NCI-H2227 (cell line): ENCODE data around the gene OSBPL3.
A peak's percentile ranks its signal among the peaks of the same experiment; 100 is the strongest.

Experiments
- DNase-seq: peaks from one replicate; lab custom pipeline; 2025; ENCODE audit not compliant: unreplicated experiment; lab: John Stamatoyannopoulos, UW

OSBPL3 gene

GRCh38 chr7:24956021-24956420 lies 24.0 kb downstream of the OSBPL3 start:
- DNase-seq: no peak

- DNase-seq: no peak
Measured at GRCh38 chr7:24955313-24955712, 24.7 kb downstream of the OSBPL3 start.

GRCh38 chr7:24952464-24952863 lies 27.5 kb downstream of the OSBPL3 start:
- no peak for DNase-seq

GRCh38 chr7:24951441-24951980 lies 28.5 kb downstream of the OSBPL3 start:
- DNase-seq: no peak

- no peak for DNase-seq
Measured at GRCh38 chr7:24949884-24950283, 30.1 kb downstream of the OSBPL3 start.

GRCh38 chr7:24948739-24949138 lies 31.2 kb downstream of the OSBPL3 start:
- no peak for DNase-seq

- no peak for DNase-seq
Measured at GRCh38 chr7:24946467-24946866, 33.5 kb downstream of the OSBPL3 start.

- no peak for DNase-seq
Measured at GRCh38 chr7:24945899-24946298, 34.1 kb downstream of the OSBPL3 start.

GRCh38 chr7:24943096-24943948 lies 36.7 kb downstream of the OSBPL3 start:
- DNase-seq: no peak

- no peak for DNase-seq
Measured at GRCh38 chr7:24942226-24942625, 37.8 kb downstream of the OSBPL3 start.

- DNase-seq: no peak
Measured at GRCh38 chr7:24939416-24939815, 40.6 kb downstream of the OSBPL3 start.

- DNase-seq: no peak
Measured at GRCh38 chr7:24936121-24936824, 43.7 kb downstream of the OSBPL3 start.

- DNase-seq: no peak
Measured at GRCh38 chr7:24933298-24933697, 46.7 kb downstream of the OSBPL3 start.

- DNase-seq: peak; percentile 10
Measured at GRCh38 chr7:24932815-24933214, 47.2 kb downstream of the OSBPL3 start.

- DNase-seq: no peak
Measured at GRCh38 chr7:24932389-24932788, 47.6 kb downstream of the OSBPL3 start.

- no peak for DNase-seq
Measured at GRCh38 chr7:24931844-24932243, 48.1 kb downstream of the OSBPL3 start.

- no peak for DNase-seq
Measured at GRCh38 chr7:24930856-24931255, 49.1 kb downstream of the OSBPL3 start.

GRCh38 chr7:24926623-24927524 lies 53.1 kb downstream of the OSBPL3 start:
- no peak for DNase-seq

GRCh38 chr7:24924375-24924774 lies 55.6 kb downstream of the OSBPL3 start:
- no peak for DNase-seq

GRCh38 chr7:24923172-24923865 lies 56.7 kb downstream of the OSBPL3 start:
- DNase-seq: no peak
